Uterus (tissue), 4 donors: ENCODE results near the gene SAMD14. TPM values are rescaled to one million over a fixed set of nuclear protein-coding genes. Genes with fewer than 3 reads are reported as not detected.

Source experiments
- DNase-seq, 2 donors: peaks; one replicate each; pipeline ENCODE4 v3.0.0-alpha.2; 2019 to 2020
- H3K27ac ChIP-seq, 2 donors: fragments of 200-600 bp; sonication (generic); 1 replicate in 1 of 2; 2 replicates in 1 of 2; pipeline ENCODE4 v1.5.1; 2016 to 2018
- H3K27me3 ChIP-seq, 2 donors: fragments of 200-600 bp; sonication (generic); one replicate each; pipeline ENCODE4 v1.5.1; 2018 to 2019; ENCODE audit warnings: control low read depth in 1 of 2
- H3K36me3 ChIP-seq, 2 donors: fragments of 200-600 bp; sonication (generic); one replicate each; pipeline ENCODE4 v1.5.1; 2019; ENCODE audit warnings: control low read depth in 1 of 2
- H3K4me1 ChIP-seq, 2 donors: fragments of 200-600 bp; sonication (generic); one replicate each; pipeline ENCODE4 v1.5.1; 2018 to 2019; ENCODE audit warnings: control low read depth in 1 of 2
- H3K4me3 ChIP-seq, 2 donors: fragments of 200-600 bp; sonication (generic); 1 replicate in 1 of 2; 2 replicates in 1 of 2; pipeline ENCODE4 v1.5.1; 2018 to 2019; ENCODE audit warnings: mild to moderate bottlenecking in 1 of 2
- H3K9me3 ChIP-seq, 2 donors: fragments of 200-600 bp; sonication (generic); one replicate each; pipeline ENCODE4 v1.5.1; 2019; ENCODE audit warnings: control low read depth in 1 of 2
- CTCF ChIP-seq, 4 experiments: fragments of 200-600 bp in 2 of 4; fragments of 450-650 bp in 2 of 4; sonication (generic) in 2 of 4; IDR thresholded peaks; one replicate each; pipeline ENCODE4 v1.5.1; 2016 to 2019; ENCODE audit warnings: antibody characterized with exemption in 4 of 4, mild to moderate bottlenecking in 2 of 4, moderate library complexity in 1 of 4
- POLR2A ChIP-seq, 2 donors: fragments of 450-650 bp; IDR thresholded peaks; one replicate each; pipeline ENCODE4 v1.6.1; 2016; ENCODE audit warnings: antibody characterized with exemption in 2 of 2, mild to moderate bottlenecking in 1 of 2, moderate library complexity in 1 of 2
- intact Hi-C: fragments of 100-400 bp; cut with DNase I; formaldehyde crosslinking; loops from one replicate; pipeline ENCODE4 v1.15.1; 2023; ENCODE audit warnings: low total_unique reads
- total RNA-seq, 4 donors: library from RNA; depleted of rRNA in 3 of 4; stranded (reverse); fragments of >200 nt in 3 of 4; gene quantifications; one replicate each; pipeline versions ENCODE4 v1.1.0 to v1.2.4, GENCODE V29; 2014 to 2023
- donor health status: DM: yes; HTN: yes; CAD: no.

Gene SAMD14
- total RNA-seq, 4 donors from 2014 or later = 2.3 to 11.3 (median 6.2) TPM; not detected in 1

GRCh38 chr17:50088952-50089825 is 40.8 kb downstream of the SAMD14 start:
- no peak overlapping the region for H3K27ac ChIP-seq
- no peaks in the 10 kb centered on the region for H3K27me3 ChIP-seq
- TF ChIP-seq CTCF (IDR thresholded peaks at IDR 0.05) (no peak), POLR2A (IDR thresholded peaks at IDR 0.05) (no peak)
- intact Hi-C loops = loop anchor here (2.0 kb wide), 1 partner anchor 62 kb away; no protein-coding TSS in a partner anchor
- H3K4me1 ChIP-seq = no peaks in the 10 kb centered on the region
- H3K4me3 ChIP-seq = no peak overlapping the region
- no peak for DNase-seq
- no peaks in the 10 kb centered on the region for H3K9me3 ChIP-seq
- H3K36me3 ChIP-seq = no peaks in the 10 kb centered on the region

- H3K27ac ChIP-seq = no peak overlapping the region
- no peaks in the 10 kb centered on the region for H3K27me3 ChIP-seq
- no peaks in the 10 kb centered on the region for H3K36me3 ChIP-seq
- TF ChIP-seq CTCF (IDR thresholded peaks at IDR 0.05) (no peak), POLR2A (IDR thresholded peaks at IDR 0.05) (no peak)
- H3K9me3 ChIP-seq = no peaks in the 10 kb centered on the region
- no peak for DNase-seq
- no peaks in the 10 kb centered on the region for H3K4me1 ChIP-seq
- intact Hi-C loops = loop anchor here (2.0 kb wide), 1 partner anchor 61 kb away; no protein-coding TSS in a partner anchor
- H3K4me3 ChIP-seq = no peak overlapping the region
Observed at GRCh38 chr17:50087912-50088405, 42.0 kb downstream of the SAMD14 start.

GRCh38 chr17:50087246-50087911 is 42.6 kb downstream of the SAMD14 start:
- DNase-seq = peak; percentile 71 to 79

GRCh38 chr17:50081757-50082156 is 48.2 kb downstream of the SAMD14 start:
- TF ChIP-seq POLR2A (IDR thresholded peaks at IDR 0.05) (no peak), CTCF (IDR thresholded peaks at IDR 0.05) (no peak)
- no peaks in the 10 kb centered on the region for H3K27me3 ChIP-seq
- no peak overlapping the region for H3K4me3 ChIP-seq
- no peaks in the 10 kb centered on the region for H3K9me3 ChIP-seq
- DNase-seq = no peak
- H3K4me1 ChIP-seq = no peaks in the 10 kb centered on the region
- no peaks in the 10 kb centered on the region for H3K36me3 ChIP-seq
- intact Hi-C loops = no loop called here
- no peak overlapping the region for H3K27ac ChIP-seq

More at GRCh38 chr17:50087246-50087911, 42.6 kb downstream of the SAMD14 start:
- no peaks in the 10 kb centered on the region for H3K4me1 ChIP-seq
- no peaks in the 10 kb centered on the region for H3K27me3 ChIP-seq
- H3K36me3 ChIP-seq = no peaks in the 10 kb centered on the region
- no peak overlapping the region for H3K27ac ChIP-seq
- TF ChIP-seq POLR2A (IDR thresholded peaks at IDR 0.05) = no peak
- peak; percentile 95 to 97 (median 96) for TF ChIP-seq CTCF (IDR thresholded peaks at IDR 0.05)
- H3K9me3 ChIP-seq = no peaks in the 10 kb centered on the region
- intact Hi-C loops = no loop called here
- H3K4me3 ChIP-seq = no peak overlapping the region

- no peaks in the 10 kb centered on the region for H3K4me1 ChIP-seq
- DNase-seq = no peak
- H3K4me3 ChIP-seq = no peak overlapping the region
- no peak for TF ChIP-seq POLR2A (IDR thresholded peaks at IDR 0.05)
- no peak for TF ChIP-seq CTCF (IDR thresholded peaks at IDR 0.05)
- H3K36me3 ChIP-seq = no peaks in the 10 kb centered on the region
- H3K27ac ChIP-seq = no peak overlapping the region
- intact Hi-C loops = no loop called here
- no peaks in the 10 kb centered on the region for H3K27me3 ChIP-seq
- no peaks in the 10 kb centered on the region for H3K9me3 ChIP-seq
Observed at GRCh38 chr17:50080827-50081226, 49.1 kb downstream of the SAMD14 start.
